ENCODE data around the gene SIPA1L2. TPM values are rescaled to one million over a fixed set of nuclear protein-coding genes. Genes with fewer than 3 reads are reported as not detected.
"Not testable (repeated sequence)": the region's sequence is repeated elsewhere in the genome, so short reads cannot be mapped to it uniquely, and the experiment has no call there.

The SIPA1L2 gene
- total RNA-seq, 1 donor from 2014 or later: 61.5 TPM

- ATAC-seq (no peak), DNase-seq (ENCODE audit: low spot score) (no peak)
- intact Hi-C loops (cut with DNase I): no loop called here
Observed at GRCh38 chr1:232622378-232622777, 7.6 kb downstream of the SIPA1L2 start.

GRCh38 chr1:232621050-232621449 lies 8.9 kb downstream of the SIPA1L2 start:
- DNase-seq (ENCODE audit: low spot score): no peak
- intact Hi-C loops (cut with DNase I): no loop called here
- ATAC-seq: no peak

GRCh38 chr1:232620356-232620969 lies 9.5 kb downstream of the SIPA1L2 start:
- intact Hi-C loops (cut with DNase I): no loop called here
- DNase-seq (ENCODE audit: low spot score) (no peak), ATAC-seq (peak; percentile 87)

GRCh38 chr1:232617237-232617636 lies 12.7 kb downstream of the SIPA1L2 start:
- intact Hi-C loops (cut with DNase I): no loop called here

GRCh38 chr1:232615306-232615800 lies 14.6 kb downstream of the SIPA1L2 start:
- DNase-seq (ENCODE audit: low spot score) (no peak), ATAC-seq (no peak)
- intact Hi-C loops (cut with DNase I): no loop called here

More at GRCh38 chr1:232617237-232617636, 12.7 kb downstream of the SIPA1L2 start:
- ATAC-seq: no peak
- no peak for DNase-seq (ENCODE audit: low spot score)

- DNase-seq (ENCODE audit: low spot score) (no peak), ATAC-seq (no peak)
- intact Hi-C loops (cut with DNase I): no loop called here
Observed at GRCh38 chr1:232614811-232615210, 15.1 kb downstream of the SIPA1L2 start.

GRCh38 chr1:232613752-232614381 lies 16.1 kb downstream of the SIPA1L2 start:
- intact Hi-C loops (cut with DNase I): no loop called here
- no peak for DNase-seq (ENCODE audit: low spot score)
- peak; percentile 87 for ATAC-seq

GRCh38 chr1:232612836-232613235 lies 17.1 kb downstream of the SIPA1L2 start:
- intact Hi-C loops (cut with DNase I): not testable (repeated sequence)

GRCh38 chr1:232611834-232612233 lies 18.1 kb downstream of the SIPA1L2 start:
- intact Hi-C loops (cut with DNase I): no loop called here
- no peak for DNase-seq (ENCODE audit: low spot score)
- ATAC-seq: no peak

More at GRCh38 chr1:232612836-232613235, 17.1 kb downstream of the SIPA1L2 start:
- ATAC-seq; DNase-seq (ENCODE audit: low spot score): not testable (repeated sequence)

- DNase-seq (ENCODE audit: low spot score); ATAC-seq; intact Hi-C loops (cut with DNase I): not testable (repeated sequence)
Observed at GRCh38 chr1:232610902-232611745, 18.8 kb downstream of the SIPA1L2 start.

GRCh38 chr1:232610192-232610901 lies 19.6 kb downstream of the SIPA1L2 start:
- intact Hi-C loops (cut with DNase I): no loop called here
- no peak for ATAC-seq
- no peak for DNase-seq (ENCODE audit: low spot score)

GRCh38 chr1:232608427-232608826 lies 21.5 kb downstream of the SIPA1L2 start:
- no peak for ATAC-seq
- DNase-seq (ENCODE audit: low spot score): no peak
- intact Hi-C loops (cut with DNase I): no loop called here

- intact Hi-C loops (cut with DNase I): no loop called here
- ATAC-seq: no peak
Observed at GRCh38 chr1:232602622-232603021, 27.3 kb downstream of the SIPA1L2 start.

GRCh38 chr1:232600424-232601258 lies 29.3 kb downstream of the SIPA1L2 start:
- DNase-seq (ENCODE audit: low spot score) (no peak), ATAC-seq (peak; percentile 68)
- intact Hi-C loops (cut with DNase I): no loop called here

More at GRCh38 chr1:232602622-232603021, 27.3 kb downstream of the SIPA1L2 start:
- DNase-seq (ENCODE audit: low spot score): no peak

- peak; percentile 31 for ATAC-seq
- DNase-seq (ENCODE audit: low spot score): no peak
Observed at GRCh38 chr1:232599178-232600041, 30.5 kb downstream of the SIPA1L2 start.

GRCh38 chr1:232598837-232599177 lies 31.1 kb downstream of the SIPA1L2 start:
- ATAC-seq (no peak), DNase-seq (ENCODE audit: low spot score) (no peak)
- intact Hi-C loops (cut with DNase I): no loop called here

More at GRCh38 chr1:232599178-232600041, 30.5 kb downstream of the SIPA1L2 start:
- intact Hi-C loops (cut with DNase I): no loop called here

- DNase-seq (ENCODE audit: low spot score): no peak
- ATAC-seq: no peak
- intact Hi-C loops (cut with DNase I): no loop called here
Observed at GRCh38 chr1:232598133-232598532, 31.8 kb downstream of the SIPA1L2 start.
